A549 (cell line): Measurements from ENCODE around the gene PPP2R3A. TPM values are rescaled to one million over a fixed set of nuclear protein-coding genes. Genes with fewer than 3 reads are reported as not detected.

ENCODE experiments used
- ATAC-seq, 2 experiments: fragments of 200-7000 bp in 1 of 2; fragments of >200 bp in 1 of 2; cut with Nextera tagmentation in 1 of 2; cut with Tn5 transposase in 1 of 2; 3 replicates each; pipeline versions ENCODE4 v1.8.0 to v1.9.1; 2018 to 2020; ENCODE audit warnings: mild to moderate bottlenecking in 1 of 2, moderate library complexity in 1 of 2
- CTCF ChIA-PET: fragments of 300-600 bp; sonication (Branson Sonifier 250); formaldehyde crosslinking; extraction: SDS; loops from one replicate; lab custom pipeline; 2021; ENCODE audit warnings: antibody characterized with exemption, inconsistent platforms; lab: Yijun Ruan, JAX
- POLR2A ChIA-PET: fragments of 350-600 bp; formaldehyde crosslinking; extraction: SDS; loops from one replicate; lab custom pipeline; 2021; ENCODE audit warnings: antibody characterized with exemption, inconsistent platforms; lab: Yijun Ruan, JAX
- DNase-seq, 2 experiments: peaks; one replicate each; pipeline versions ENCODE4 v3.0.0 to v3.0.0-alpha.2; 2011 to 2016; ENCODE audit warnings: low read depth in 1 of 2, low spot score in 1 of 2
- FAIRE-seq: peaks from 2 replicates; lab custom pipeline; 2011; peaks lifted over from hg19 to GRCh38; lab: Jason Lieb, UNC
- H3K27ac ChIP-seq, 2 experiments: fragments of >200 bp; sonication (Bioruptor Twin); formaldehyde crosslinking; 3 replicates each; pipeline ENCODE4 v1.5.1; 2016 to 2017
- H3K4me1 ChIP-seq: fragments of >200 bp; sonication (Bioruptor Twin); formaldehyde crosslinking; 3 replicates; pipeline ENCODE4 v1.6.1; 2016
- H3K4me2 ChIP-seq: fragments of >200 bp; sonication (Bioruptor Twin); formaldehyde crosslinking; 3 replicates; pipeline ENCODE4 v1.6.1; 2016
- H3K4me3 ChIP-seq: fragments of >200 bp; sonication (Bioruptor Twin); formaldehyde crosslinking; 3 replicates; pipeline ENCODE4 v1.5.1; 2016
- H3K9me3 ChIP-seq: fragments of >200 bp; sonication (Bioruptor Twin); formaldehyde crosslinking; 3 replicates; pipeline ENCODE4 v1.6.1; 2016
- ATOH8 ChIP-seq: fragments of 250-450 bp; sonication (Bioruptor Pico); IDR thresholded peaks from 2 replicates; pipeline ENCODE4 v1.5.0; 2020; ENCODE audit warnings: low read depth, mild to moderate bottlenecking, moderate library complexity
- E2F6 ChIP-seq: IDR thresholded peaks from 2 replicates; pipeline ENCODE4 v1.6.1; 2012; ENCODE audit warnings: low read depth, borderline replicate concordance
- EP300 ChIP-seq, 2 experiments: fragments of >200 bp; sonication (Bioruptor Twin); formaldehyde crosslinking; IDR thresholded peaks; 2 replicates in 1 of 2; 3 replicates in 1 of 2; pipeline ENCODE4 v1.6.1; 2016 to 2017
- ESRRA ChIP-seq: fragments of 150-350 bp; IDR thresholded peaks from 2 replicates; pipeline ENCODE4 v1.6.1; 2014; ENCODE audit warnings: mild to moderate bottlenecking, low read length, borderline replicate concordance
- HDAC2 ChIP-seq: fragments of 200-600 bp; sonication (generic); IDR thresholded peaks from 2 replicates; pipeline ENCODE4 v1.6.1; 2016
- HOXB5 ChIP-seq: fragments of 250-450 bp; sonication (Bioruptor Pico); IDR thresholded peaks from 2 replicates; pipeline ENCODE4 v1.5.0; 2020; ENCODE audit warnings: mild to moderate bottlenecking, moderate library complexity
- JUN ChIP-seq, 2 experiments: fragments of >200 bp; sonication (Bioruptor Twin); formaldehyde crosslinking; IDR thresholded peaks; 2 replicates in 1 of 2; 3 replicates in 1 of 2; pipeline ENCODE4 v1.6.1; 2016 to 2017
- KDM1A ChIP-seq: fragments of 200-600 bp; sonication (generic); IDR thresholded peaks from 2 replicates; pipeline ENCODE4 v1.6.1; 2016; ENCODE audit warnings: low read depth, mild to moderate bottlenecking
- MAZ ChIP-seq: fragments of 150-350 bp; IDR thresholded peaks from 2 replicates; pipeline ENCODE4 v1.6.1; 2014; ENCODE audit warnings: antibody characterized with exemption, low read depth, low read length, borderline replicate concordance
- MYC ChIP-seq: IDR thresholded peaks from 2 replicates; pipeline ENCODE4 v1.6.1; 2012; ENCODE audit warnings: mild to moderate bottlenecking, inconsistent platforms, low read length, improper control_type of control experiment, borderline replicate concordance
- NFE2L2 ChIP-seq: fragments of 150-350 bp; conservative IDR thresholded peaks from 2 replicates; pipeline ENCODE4 v1.6.1; 2014; ENCODE audit warnings: low read length
- POLR2A ChIP-seq: IDR thresholded peaks from 2 replicates; pipeline ENCODE4 v1.6.1; 2012; ENCODE audit warnings: mild to moderate bottlenecking, low read length
- RAD21 ChIP-seq, 2 experiments: fragments of >200 bp in 1 of 2; sonication (Bioruptor Twin) in 1 of 2; formaldehyde crosslinking in 1 of 2; IDR thresholded peaks in 1 of 2; conservative IDR thresholded peaks in 1 of 2; 2 replicates in 1 of 2; 3 replicates in 1 of 2; pipeline ENCODE4 v1.6.1; 2012 to 2018; ENCODE audit warnings: inconsistent platforms in 1 of 2
- RARB ChIP-seq: fragments of 250-450 bp; sonication (Bioruptor Pico); IDR thresholded peaks from 2 replicates; pipeline ENCODE4 v1.8.0; 2021; ENCODE audit warnings: mild to moderate bottlenecking, moderate library complexity
- TP53 ChIP-seq: fragments of 250-450 bp; sonication (Bioruptor Pico); IDR thresholded peaks from 2 replicates; pipeline ENCODE4 v1.5.0; 2021; ENCODE audit warnings: mild to moderate bottlenecking, moderate library complexity
- ZFP36 ChIP-seq: fragments of 450-650 bp; IDR thresholded peaks from 2 replicates; pipeline ENCODE4 v1.6.1; 2014; ENCODE audit warnings: borderline replicate concordance; ENCODE audit not compliant: partially characterized antibody
- WGBS: methylation state at CpG from one replicate; pipeline ENCODE4 v1.1.6; 2017; ENCODE audit errors: missing lambda C conversion rate; 5-methylcytosine and 5-hydroxymethylcytosine counted together
- polyA plus RNA-seq, 4 experiments: library from polyadenylated mRNA; depleted of rRNA in 3 of 4; stranded (reverse); fragments of >200 nt; fragmentation: RNase III in 1 of 4; extraction: RNeasy Plus Mini Kit Qiagen cat#74134 plus additional on column Dnase treatment in 1 of 4; gene quantifications; 2 replicates in 3 of 4; 3 replicates in 1 of 4; pipeline ENCODE4 v1.2.3, GENCODE V29; 2011 to 2017
- TF ChIP-seq, protein P1 (sequence below): IDR thresholded peaks from 2 replicates; pipeline ENCODE4 v1.6.1; 2012
- TF ChIP-seq, protein P2 (sequence below): fragments of >200 bp; sonication (Bioruptor Twin); formaldehyde crosslinking; IDR thresholded peaks from 2 replicates; pipeline ENCODE4 v1.6.1; 2016
- TF ChIP-seq, protein P3 (sequence below): fragments of >200 bp; sonication (Bioruptor Twin); formaldehyde crosslinking; IDR thresholded peaks from 3 replicates; pipeline ENCODE4 v1.6.1; 2016

The PPP2R3A gene
- polyA plus RNA-seq, 2 of the 4 experiments (the other 2 are of a cell fraction), result 1.9 to 3.2 TPM

- TF ChIP-seq HDAC2 (no peak), JUN (IDR thresholded peaks at IDR 0.05) (no peak), POLR2A (no peak)
- TF ChIP-seq, protein P1, sequence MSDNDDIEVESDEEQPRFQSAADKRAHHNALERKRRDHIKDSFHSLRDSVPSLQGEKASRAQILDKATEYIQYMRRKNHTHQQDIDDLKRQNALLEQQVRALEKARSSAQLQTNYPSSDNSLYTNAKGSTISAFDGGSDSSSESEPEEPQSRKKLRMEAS, result no peak
Measured at GRCh38 chr3:136067211-136067610, 101.7 kb downstream of the PPP2R3A start (continued).

DNA sequence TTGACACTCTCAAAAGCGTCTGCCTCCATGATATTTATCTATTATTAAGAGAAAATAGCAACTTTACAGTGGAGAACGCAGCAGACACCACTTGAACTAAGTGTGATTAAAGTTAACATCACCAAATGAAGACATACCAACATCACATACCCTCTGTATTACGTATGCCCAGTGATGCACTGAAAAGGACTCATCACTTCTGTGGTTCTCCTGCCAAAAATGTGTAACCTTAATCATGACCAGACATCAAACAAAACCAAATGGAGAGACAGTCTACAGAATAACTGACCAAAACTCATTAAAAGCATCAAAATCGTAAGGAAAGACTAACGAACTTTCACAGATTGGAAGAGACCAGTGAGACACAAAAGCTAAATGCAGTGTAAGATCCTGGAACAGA lies 103.2 kb downstream of the PPP2R3A start:
- no peak for DNase-seq
- ChIA-PET POLR2A (no interaction called here), CTCF (interaction anchor here (0.6 to 5.0 kb wide), 3 partner anchors 45 to 945 kb away, joined by 3 to 24 read pairs (median 5); partner anchors contain the start of gene STAG1)
- Histone ChIP-seq H3K4me1 (peaks cover 12% of the 10 kb centered on the region; the same call in 2 of the 3 replicates), H3K4me3 (no peak overlapping the region), H3K27ac (no peak overlapping the region), H3K4me2 (no peak overlapping the region), H3K9me3 (no peaks in the 10 kb centered on the region)
- no peak for ATAC-seq
- TF ChIP-seq RAD21 (conservative IDR thresholded peaks at IDR 0.05 in 1 of 2, IDR thresholded peaks at IDR 0.05 in 1 of 2), result no peak
- TF ChIP-seq JUN (IDR thresholded peaks at IDR 0.05), result no peak
- TF ChIP-seq, protein P2, sequence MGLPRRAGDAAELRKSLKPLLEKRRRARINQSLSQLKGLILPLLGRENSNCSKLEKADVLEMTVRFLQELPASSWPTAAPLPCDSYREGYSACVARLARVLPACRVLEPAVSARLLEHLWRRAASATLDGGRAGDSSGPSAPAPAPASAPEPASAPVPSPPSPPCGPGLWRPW, result no peak
- no peak for TF ChIP-seq ATOH8 (CRISPR knock-in tag)
- no peak for TF ChIP-seq E2F6
- no peak for TF ChIP-seq HOXB5 (CRISPR knock-in tag)
- no peak for TF ChIP-seq ZFP36
- TF ChIP-seq, protein P3, sequence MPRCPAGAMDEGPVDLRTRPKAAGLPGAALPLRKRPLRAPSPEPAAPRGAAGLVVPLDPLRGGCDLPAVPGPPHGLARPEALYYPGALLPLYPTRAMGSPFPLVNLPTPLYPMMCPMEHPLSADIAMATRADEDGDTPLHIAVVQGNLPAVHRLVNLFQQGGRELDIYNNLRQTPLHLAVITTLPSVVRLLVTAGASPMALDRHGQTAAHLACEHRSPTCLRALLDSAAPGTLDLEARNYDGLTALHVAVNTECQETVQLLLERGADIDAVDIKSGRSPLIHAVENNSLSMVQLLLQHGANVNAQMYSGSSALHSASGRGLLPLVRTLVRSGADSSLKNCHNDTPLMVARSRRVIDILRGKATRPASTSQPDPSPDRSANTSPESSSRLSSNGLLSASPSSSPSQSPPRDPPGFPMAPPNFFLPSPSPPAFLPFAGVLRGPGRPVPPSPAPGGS, result no peak
- TF ChIP-seq KDM1A, result no peak
- no peak for TF ChIP-seq MAZ
- no peak for FAIRE-seq
- WGBS, result 83% methylated on average over 5 of the region's 5 CpGs

- Histone ChIP-seq H3K27ac (no peak overlapping the region), H3K4me2 (no peak overlapping the region), H3K9me3 (no peaks in the 10 kb centered on the region), H3K4me3 (no peak overlapping the region), H3K4me1 (peaks cover 12% of the 10 kb centered on the region; the same call in 2 of the 3 replicates)
- ChIA-PET CTCF (interaction anchor here (2.7 to 5.0 kb wide), 2 partner anchors 683 to 944 kb away, joined by 18 to 24 read pairs; partner anchors contain the start of gene STAG1), POLR2A (interaction anchor here (2.4 kb wide), 1 partner anchor 683 kb away, joined by 9 read pairs; the partner anchor contains the start of gene STAG1)
- DNase-seq (no peak), FAIRE-seq (no peak), ATAC-seq (no peak)
- TF ChIP-seq ESRRA (no peak), MYC (no peak), RARB (CRISPR knock-in tag) (no peak), EP300 (IDR thresholded peaks at IDR 0.05) (no peak), TP53 (CRISPR knock-in tag) (no peak), NFE2L2 (no peak), RAD21 (conservative IDR thresholded peaks at IDR 0.05 in 1 of 2, IDR thresholded peaks at IDR 0.05 in 1 of 2) (no peak)
- WGBS, result 61% methylated on average over 5 of the region's 5 CpGs
Measured at GRCh38 chr3:136069933-136070332, 104.4 kb downstream of the PPP2R3A start.
